Common myeloid progenitor, CD34-positive (primary cell): ENCODE results near the gene TTC3.
"Not testable (repeated sequence)": the region's sequence is repeated elsewhere in the genome, so short reads cannot be mapped to it uniquely, and the experiment has no call there.

Experiments used
- CTCF ChIA-PET: fragments of 350-600 bp; sonication (Branson Sonifier 250); formaldehyde crosslinking; loops from one replicate; lab custom pipeline; 2021; ENCODE audit warnings: antibody characterized with exemption; lab: Charles Lee
- POLR2A ChIA-PET: fragments of 350-600 bp; sonication (Branson Sonifier 250); formaldehyde crosslinking; loops from one replicate; lab custom pipeline; 2021; ENCODE audit warnings: antibody characterized with exemption; lab: Charles Lee
- DNase-seq, 3 donors: peaks; one replicate each; pipeline versions ENCODE4 v3.0.0 to v3.0.0-alpha.2; 2013
- H3K27ac ChIP-seq, 2 experiments: 1 replicate in 1 of 2; 2 replicates in 1 of 2; pipeline ENCODE4 v1.7.0; 2013; ENCODE audit warnings: inconsistent platforms in 2 of 2, low read length in 2 of 2, mild to moderate bottlenecking in 2 of 2, low read depth in 1 of 2, moderate library complexity in 1 of 2; ENCODE audit not compliant: severe bottlenecking in 2 of 2, insufficient read depth in 1 of 2, poor library complexity in 1 of 2
- H3K27me3 ChIP-seq, 5 experiments: replicated peaks in 2 of 5; 1 replicate in 3 of 5; 2 replicates in 2 of 5; pipeline versions ENCODE4 v1.6.1 to v1.7.0; 2013; ENCODE audit warnings: low read length in 4 of 5, mild to moderate bottlenecking in 2 of 5, moderate library complexity in 2 of 5, inconsistent platforms in 1 of 5; ENCODE audit not compliant: insufficient read depth in 5 of 5, control insufficient read depth in 4 of 5
- H3K36me3 ChIP-seq, 4 experiments: 1 replicate in 2 of 4; 2 replicates in 2 of 4; pipeline versions ENCODE4 v1.6.1 to v1.7.0; 2013; ENCODE audit warnings: low read length in 3 of 4, control low read depth in 1 of 4, mild to moderate bottlenecking in 1 of 4; ENCODE audit not compliant: control insufficient read depth in 4 of 4, insufficient read depth in 4 of 4
- H3K4me1 ChIP-seq, 4 experiments: 1 replicate in 3 of 4; 2 replicates in 1 of 4; pipeline versions ENCODE4 v1.6.1 to v1.7.1; 2013; ENCODE audit warnings: low read length in 3 of 4, mild to moderate bottlenecking in 3 of 4, control low read depth in 1 of 4, inconsistent platforms in 1 of 4, moderate library complexity in 1 of 4; ENCODE audit not compliant: control insufficient read depth in 4 of 4, insufficient read depth in 4 of 4; ENCODE audit errors: control extremely low read depth in 1 of 4
- H3K4me3 ChIP-seq, 7 experiments: 1 replicate in 4 of 7; 2 replicates in 3 of 7; pipeline versions ENCODE4 v1.5.1 to v1.7.0; 2013; ENCODE audit warnings: mild to moderate bottlenecking in 7 of 7, low read length in 6 of 7, moderate library complexity in 6 of 7, inconsistent platforms in 2 of 7, low read depth in 2 of 7, control low read depth in 1 of 7; ENCODE audit not compliant: insufficient read depth in 4 of 7, control insufficient read depth in 1 of 7; ENCODE audit errors: extremely low read depth in 1 of 7
- H3K9me3 ChIP-seq, 5 experiments: 1 replicate in 4 of 5; 2 replicates in 1 of 5; pipeline versions ENCODE4 v1.6.1 to v1.7.1; 2013; ENCODE audit warnings: low read length in 4 of 5, mild to moderate bottlenecking in 2 of 5, inconsistent platforms in 1 of 5, low read depth in 1 of 5, moderate library complexity in 1 of 5; ENCODE audit not compliant: control insufficient read depth in 4 of 5, insufficient read depth in 2 of 5; ENCODE audit errors: control extremely low read depth in 1 of 5
- WGBS: methylation state at CpG from one replicate; pipeline ENCODE4 v1.1.5; 2013; ENCODE audit not compliant: insufficient coverage; 5-methylcytosine and 5-hydroxymethylcytosine counted together

The TTC3 gene

DNA sequence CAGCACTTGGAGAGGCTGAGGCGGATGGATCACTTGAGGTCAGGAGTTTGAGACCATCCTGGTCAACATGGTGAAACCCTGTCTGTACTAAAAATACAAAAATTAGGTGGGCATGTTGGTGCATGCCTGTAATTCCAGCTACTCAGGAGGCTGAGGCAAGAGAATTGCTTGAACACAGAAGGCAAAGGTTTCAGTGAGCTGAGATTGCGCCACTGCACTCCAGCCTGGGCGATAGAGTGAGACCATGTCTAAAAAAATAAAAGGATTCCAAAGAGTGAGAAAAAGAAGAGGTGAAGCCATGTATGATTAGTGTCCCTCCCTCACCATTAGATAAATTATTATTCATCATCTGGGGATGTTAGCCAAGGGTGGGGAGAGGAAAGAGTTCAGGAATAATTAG lies 29.7 kb downstream of the TTC3 start:
- POLR2A ChIA-PET, H3K27me3 ChIP-seq, DNase-seq, H3K4me3 ChIP-seq, H3K27ac ChIP-seq, H3K4me1 ChIP-seq, CTCF ChIA-PET, H3K9me3 ChIP-seq: not testable (repeated sequence)
- peaks cover 6 to 29% (median 20%) of the 10 kb centered on the region in 4 experiments for H3K36me3 ChIP-seq
- WGBS: 75% methylated on average over 1 of the region's 3 CpGs

DNA sequence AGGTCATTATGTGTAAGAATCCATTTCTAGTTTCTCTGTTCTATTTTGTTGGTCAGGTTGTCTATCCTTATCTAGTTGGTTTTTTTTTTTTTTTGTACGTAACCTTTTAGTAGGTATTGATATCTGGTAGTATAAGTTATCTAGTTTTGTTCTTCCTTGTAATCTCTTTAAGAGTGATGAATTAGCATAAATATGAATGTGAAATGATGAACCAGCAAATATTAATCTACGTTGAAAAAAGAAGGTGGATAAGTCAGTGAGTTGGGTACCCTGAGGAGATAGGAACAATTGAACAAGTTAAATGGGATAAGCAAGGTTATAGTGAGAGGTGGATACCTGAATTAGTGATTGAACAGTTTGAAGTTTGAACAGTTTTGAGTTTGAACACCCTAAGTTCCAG lies 33.9 kb downstream of the TTC3 start:
- DNase-seq: no peak
- H3K4me3 ChIP-seq: no peak overlapping the region
- no peak overlapping the region for H3K27ac ChIP-seq
- no peaks in the 10 kb centered on the region for H3K27me3 ChIP-seq
- no peaks in the 10 kb centered on the region for H3K4me1 ChIP-seq
- H3K9me3 ChIP-seq: peaks cover 4 to 13% (median 8%) of the 10 kb centered on the region in 5 experiments
- POLR2A ChIA-PET: no interaction called here
- WGBS: 100% methylated on average over 1 of the region's 2 CpGs
- CTCF ChIA-PET: interaction anchor here (1.5 kb wide), 1 partner anchor 131 kb away, joined by 3 read pairs; no protein-coding TSS in a partner anchor
- peaks cover 8 to 16% (median 11%) of the 10 kb centered on the region in 4 experiments for H3K36me3 ChIP-seq

DNA sequence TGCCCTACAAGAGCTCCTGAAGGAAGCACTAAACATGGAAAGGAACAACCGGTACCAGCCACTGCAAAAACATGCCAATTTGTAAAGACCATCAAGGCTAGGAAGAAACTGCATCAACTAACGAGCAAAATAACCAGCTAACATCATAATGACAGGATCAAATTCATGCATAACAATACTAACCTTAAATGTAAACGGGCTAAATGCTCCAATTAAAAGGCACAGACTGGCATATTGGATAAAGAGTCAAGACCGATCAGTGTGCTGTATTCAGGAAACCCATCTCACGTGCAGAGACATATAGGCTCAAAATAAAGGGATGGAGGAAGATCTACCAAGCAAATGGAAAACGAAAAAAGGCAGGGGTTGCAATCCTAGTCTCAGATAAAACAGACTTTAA lies 38.0 kb downstream of the TTC3 start:
- Histone ChIP-seq H3K9me3 (peaks cover 4 to 13% (median 8%) of the 10 kb centered on the region in 5 experiments), H3K36me3 (peaks cover 10 to 17% (median 13%) of the 10 kb centered on the region in 4 experiments)
- DNase-seq, H3K4me3 ChIP-seq, H3K27ac ChIP-seq, H3K27me3 ChIP-seq, CTCF ChIA-PET, H3K4me1 ChIP-seq, POLR2A ChIA-PET: not testable (repeated sequence)
- WGBS: 100% methylated on average over 1 of the region's 6 CpGs

- H3K36me3 ChIP-seq, DNase-seq, H3K27ac ChIP-seq, H3K9me3 ChIP-seq, H3K27me3 ChIP-seq, CTCF ChIA-PET, H3K4me1 ChIP-seq, POLR2A ChIA-PET, H3K4me3 ChIP-seq: not testable (repeated sequence)
- WGBS: no CpG with 5 or more reads among the region's 3 CpGs
Measured at GRCh38 chr21:37114301-37114700, 41.2 kb downstream of the TTC3 start.

DNA sequence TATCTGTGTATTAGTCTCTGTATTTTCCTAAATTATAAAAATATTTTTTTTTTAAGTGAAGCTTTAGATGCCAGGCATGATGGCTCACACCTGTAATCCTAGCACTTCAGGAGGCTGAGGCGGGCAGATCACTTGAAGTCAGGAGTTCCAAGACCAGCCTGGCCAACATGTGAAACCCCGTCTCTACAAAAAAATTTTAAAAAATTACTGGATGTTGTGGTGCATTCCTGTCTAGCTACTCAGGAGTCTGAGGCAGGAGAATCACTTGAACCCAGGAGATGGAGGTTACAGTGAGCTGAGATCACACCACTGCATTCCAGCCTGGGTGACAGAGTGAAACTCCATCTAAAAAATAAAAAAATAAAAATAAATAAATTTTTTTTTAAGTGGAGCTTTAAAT lies 43.4 kb downstream of the TTC3 start:
- DNase-seq, H3K4me3 ChIP-seq, H3K27me3 ChIP-seq, H3K4me1 ChIP-seq, CTCF ChIA-PET, POLR2A ChIA-PET, H3K27ac ChIP-seq, H3K9me3 ChIP-seq: not testable (repeated sequence)
- H3K36me3 ChIP-seq: peaks cover 5 to 12% (median 9%) of the 10 kb centered on the region in 4 experiments
- WGBS: no CpG with 5 or more reads among the region's 2 CpGs

DNA sequence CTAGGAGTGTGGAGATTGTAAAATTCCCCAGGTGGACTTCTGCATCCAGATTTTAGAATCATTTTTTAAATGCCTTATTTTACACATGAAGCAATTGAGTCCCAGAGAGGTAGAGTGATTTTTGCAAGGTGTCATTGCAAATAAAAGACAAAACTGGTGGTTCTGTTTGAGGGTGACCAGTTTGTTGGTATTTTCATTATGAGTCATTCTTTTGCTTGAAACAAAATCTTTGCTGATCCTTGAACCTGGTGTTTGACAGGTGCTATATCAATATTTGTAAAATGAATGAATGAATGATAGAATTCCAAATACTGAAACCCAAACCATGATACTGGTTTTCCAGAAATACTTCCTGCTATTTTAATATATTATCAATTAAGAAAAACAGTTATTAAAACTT lies 44.1 kb downstream of the TTC3 start:
- H3K27ac ChIP-seq: no peak overlapping the region
- CTCF ChIA-PET: no interaction called here
- peaks cover 5 to 12% (median 9%) of the 10 kb centered on the region in 4 experiments for H3K36me3 ChIP-seq
- H3K4me3 ChIP-seq: no peak overlapping the region
- no peaks in the 10 kb centered on the region for H3K27me3 ChIP-seq
- POLR2A ChIA-PET: no interaction called here
- DNase-seq: no peak
- H3K4me1 ChIP-seq: no peaks in the 10 kb centered on the region
- no peaks in the 10 kb centered on the region for H3K9me3 ChIP-seq

DNA sequence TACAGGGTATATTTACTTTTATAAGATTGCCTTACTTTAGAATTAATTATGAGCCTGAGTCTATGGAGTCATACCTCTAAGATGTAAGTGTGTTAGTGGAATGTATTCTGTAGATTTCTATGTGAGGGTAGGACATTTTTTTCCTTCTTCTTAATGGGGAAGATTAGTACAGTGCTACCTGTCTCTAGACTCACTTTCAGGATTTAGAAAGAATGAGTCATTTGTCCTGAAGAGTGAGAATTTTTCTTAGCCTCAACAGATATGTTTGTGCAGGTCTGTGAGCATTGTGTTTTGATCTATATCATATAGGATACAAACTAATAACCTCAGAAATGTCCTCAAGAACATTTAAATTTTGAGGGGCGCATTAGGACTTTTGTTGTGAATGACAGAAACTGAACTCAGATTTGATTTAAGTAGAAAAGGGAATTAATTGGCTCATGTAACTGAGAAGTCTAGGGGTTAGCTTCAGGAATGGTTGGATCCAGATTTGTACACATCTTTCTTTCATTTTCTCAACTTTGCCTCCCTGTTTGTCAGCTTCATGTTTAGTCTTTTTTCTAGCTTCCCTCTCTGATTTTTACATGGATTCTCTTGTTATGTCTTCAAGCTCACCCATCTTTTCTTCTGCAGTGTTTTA lies 45.3 kb downstream of the TTC3 start:
- Histone ChIP-seq H3K4me3 (no peak overlapping the region), H3K4me1 (no peaks in the 10 kb centered on the region), H3K27ac (no peak overlapping the region), H3K9me3 (no peaks in the 10 kb centered on the region), H3K36me3 (peaks cover 10 to 20% (median 11%) of the 10 kb centered on the region in 4 experiments), H3K27me3 (no peaks in the 10 kb centered on the region)
- WGBS: no CpG with 5 or more reads among the region's 1 CpG
- ChIA-PET CTCF (interaction anchor here (0.9 kb wide), 1 partner anchor 156 kb away, joined by 3 read pairs; no protein-coding TSS in a partner anchor), POLR2A (no interaction called here)
- DNase-seq: no peak
